BJ (cell line): ENCODE measurements around the gene CPXM1. TPM values are rescaled to one million over a fixed set of nuclear protein-coding genes. Genes with fewer than 3 reads are reported as not detected.
A peak's percentile ranks its signal among the peaks of the same experiment; 100 is the strongest.

Experiments
- CTCF ChIA-PET: fragments of 350-600 bp; formaldehyde crosslinking; extraction: SDS; loops from one replicate; lab custom pipeline; 2021; ENCODE audit warnings: antibody characterized with exemption, inconsistent platforms; lab: Yijun Ruan, JAX
- POLR2A ChIA-PET: fragments of 300-600 bp; sonication (Branson Sonifier 250); formaldehyde crosslinking; extraction: SDS; loops from one replicate; lab custom pipeline; 2021; ENCODE audit warnings: antibody characterized with exemption; lab: Charles Lee
- DNase-seq: peaks from one replicate; pipeline ENCODE4 v3.0.0-alpha.2; 2011; ENCODE audit warnings: low read depth
- H3K27me3 ChIP-seq: 2 replicates; pipeline ENCODE4 v1.6.0; 2011; ENCODE audit warnings: low read length; ENCODE audit not compliant: control insufficient read depth, insufficient read depth
- H3K36me3 ChIP-seq: 2 replicates; pipeline ENCODE4 v1.5.1; 2011; ENCODE audit warnings: low read length; ENCODE audit not compliant: control insufficient read depth, insufficient read depth
- H3K4me3 ChIP-seq: 2 replicates; pipeline ENCODE4 v1.5.1; 2011; ENCODE audit warnings: low read depth, mild to moderate bottlenecking, control low read depth, low read length
- CTCF ChIP-seq: IDR thresholded peaks from 2 replicates; pipeline ENCODE4 v1.5.1; 2011; ENCODE audit warnings: low read depth, mild to moderate bottlenecking, control low read depth, inconsistent platforms, low read length, moderate library complexity; ENCODE audit not compliant: insufficient read depth
- polyA minus RNA-seq: library from RNA; depleted of rRNA, polyadenylated mRNA; stranded (reverse); fragments of >200 nt; gene quantifications from 2 replicates; pipeline ENCODE4 v1.2.3, GENCODE V29; 2011; rRNA and poly(A)+ RNA removed
- polyA plus RNA-seq: library from polyadenylated mRNA; depleted of rRNA; stranded (reverse); fragments of >200 nt; gene quantifications from 2 replicates; pipeline ENCODE4 v1.2.3, GENCODE V29; 2011; rRNA removed

The CPXM1 gene
- polyA plus RNA-seq (0.78 and 1.6 TPM in 2 replicates), polyA minus RNA-seq (0.36 and 0.52 TPM in 2 replicates)

- TF ChIP-seq CTCF = no peak
- CTCF ChIA-PET = no interaction called here
These were observed at the start of gene CPXM1 for GRCh38 chr20:2800521-2801285. TSS of gene CPXM1 (minus strand) at chr20:2800627. CDS start at chr20:2800572, 55 bp downstream.

GRCh38 chr20:2849529-2849928, 49.1 kb upstream of the CPXM1 start:
- Histone ChIP-seq H3K27me3 (no peaks in the 10 kb centered on the region), H3K36me3 (no peaks in the 10 kb centered on the region; the same call in 1 of the 2 replicates), H3K4me3 (no peak overlapping the region)
- ChIA-PET POLR2A (no interaction called here), CTCF (interaction anchor here (0.6 to 10.5 kb wide), 6 partner anchors 18 to 137 kb away, joined by 3 to 166 read pairs (median 4); no protein-coding TSS in a partner anchor)
- no peak for TF ChIP-seq CTCF
- DNase-seq = no peak

More at GRCh38 chr20:2800521-2801285, at the start of gene CPXM1:
- DNase-seq = no peak
- H3K4me3 ChIP-seq = peak within 1 kb of the TSS; percentile 39
- peaks cover 36% of the 10 kb centered on the region for H3K27me3 ChIP-seq
- POLR2A ChIA-PET = no interaction called here
- no peaks in the 10 kb centered on the region for H3K36me3 ChIP-seq

- ChIA-PET CTCF (interaction anchor here (10.5 kb wide), 1 partner anchor 94 kb away, joined by 166 read pairs; no protein-coding TSS in a partner anchor), POLR2A (no interaction called here)
- no peak for TF ChIP-seq CTCF
- no peaks in the 10 kb centered on the region for H3K27me3 ChIP-seq
- no peak overlapping the region for H3K4me3 ChIP-seq
- no peak for DNase-seq
- H3K36me3 ChIP-seq = no peaks in the 10 kb centered on the region; the same call in 1 of the 2 replicates
These were observed 47.4 kb upstream of the CPXM1 start for GRCh38 chr20:2847802-2848201.

- TF ChIP-seq CTCF = no peak
- no peak for DNase-seq
- CTCF ChIA-PET = no interaction called here
- H3K36me3 ChIP-seq = no peaks in the 10 kb centered on the region; the same call in 1 of the 2 replicates
- no peaks in the 10 kb centered on the region for H3K27me3 ChIP-seq
- POLR2A ChIA-PET = no interaction called here
- no peak overlapping the region for H3K4me3 ChIP-seq
These were observed 46.3 kb upstream of the CPXM1 start for GRCh38 chr20:2846698-2847097.

- TF ChIP-seq CTCF = no peak
- no peak overlapping the region for H3K4me3 ChIP-seq
- DNase-seq = no peak
- CTCF ChIA-PET = interaction anchor here (0.9 kb wide), 1 partner anchor 14 kb away, joined by 3 read pairs; no protein-coding TSS in a partner anchor
- POLR2A ChIA-PET = interaction anchor here (0.6 kb wide), 1 partner anchor 9 kb away, joined by 4 read pairs; no protein-coding TSS in a partner anchor
- H3K36me3 ChIP-seq = no peaks in the 10 kb centered on the region; the same call in 1 of the 2 replicates
- no peaks in the 10 kb centered on the region for H3K27me3 ChIP-seq
These were observed 45.2 kb upstream of the CPXM1 start for GRCh38 chr20:2845607-2846006.
